Lung (tissue), 12 donors: ENCODE results near the gene BEST2. TPM values are rescaled to one million over a fixed set of nuclear protein-coding genes. Genes with fewer than 3 reads are reported as not detected.
A peak's percentile ranks its signal among the peaks of the same experiment; 100 is the strongest.

Experiments
- ATAC-seq: fragments of 200-7000 bp; cut with Tn5 transposase; one replicate; pipeline ENCODE4 v1.9.1; 2020; ENCODE audit warnings: moderate number of reproducible peaks; ENCODE audit not compliant: insufficient read depth, low FRiP score
- DNase-seq, 3 donors: peaks; one replicate each; pipeline ENCODE4 v3.0.0-alpha.2; 2013 to 2017
- H3K27ac ChIP-seq, 2 donors: one replicate each; pipeline ENCODE4 v1.5.1; 2013; ENCODE audit warnings: mild to moderate bottlenecking in 2 of 2, moderate library complexity in 2 of 2, control low read depth in 1 of 2, inconsistent platforms in 1 of 2, low read depth in 1 of 2, low read length in 1 of 2
- H3K27me3 ChIP-seq, 3 donors: one replicate each; pipeline ENCODE4 v1.5.1; 2013; ENCODE audit warnings: low read length in 2 of 3; ENCODE audit not compliant: control insufficient read depth in 3 of 3, insufficient read depth in 3 of 3
- H3K36me3 ChIP-seq, 4 donors: one replicate each; pipeline ENCODE4 v1.5.1; 2013; ENCODE audit warnings: low read length in 4 of 4, mild to moderate bottlenecking in 1 of 4, moderate library complexity in 1 of 4; ENCODE audit not compliant: control insufficient read depth in 4 of 4, insufficient read depth in 4 of 4
- H3K4me1 ChIP-seq, 5 donors: one replicate each; pipeline ENCODE4 v1.5.1; 2013; ENCODE audit warnings: low read length in 5 of 5, mild to moderate bottlenecking in 2 of 5, moderate library complexity in 1 of 5; ENCODE audit not compliant: control insufficient read depth in 5 of 5, insufficient read depth in 5 of 5
- H3K4me3 ChIP-seq: one replicate; pipeline ENCODE4 v1.5.1; 2013; ENCODE audit warnings: mild to moderate bottlenecking, control low read depth, moderate library complexity
- H3K9ac ChIP-seq, 2 donors: one replicate each; pipeline ENCODE4 v1.5.1; 2013; ENCODE audit warnings: low read length in 2 of 2, control low read depth in 1 of 2; ENCODE audit not compliant: insufficient read depth in 1 of 2
- H3K9me3 ChIP-seq, 4 donors: one replicate each; pipeline ENCODE4 v1.5.1; 2013; ENCODE audit warnings: low read length in 3 of 4, mild to moderate bottlenecking in 1 of 4, moderate library complexity in 1 of 4; ENCODE audit not compliant: control insufficient read depth in 4 of 4, insufficient read depth in 3 of 4
- WGBS, 2 donors: extraction: QIAGEN DNeasy Blood & Tissue Kit; methylation state at CpG; one replicate each; pipeline ENCODE4 v1.1.7; 2013; 5-methylcytosine and 5-hydroxymethylcytosine counted together
- polyA plus RNA-seq, 2 donors: library from polyadenylated mRNA; stranded (reverse); fragments of 200-250 nt; gene quantifications; one replicate each; pipeline ENCODE4 v1.2.1, GENCODE V29; 2013
- total RNA-seq, 2 donors: library from RNA; depleted of rRNA in 1 of 2; stranded (reverse); fragments of >200 nt in 1 of 2; gene quantifications; one replicate each; pipeline ENCODE4 v1.2.1, GENCODE V29; 2014 to 2021
- TF ChIP-seq, protein P1 (sequence below): IDR thresholded peaks from 2 replicates; pipeline ENCODE4 v1.5.1; 2012; ENCODE audit warnings: mild to moderate bottlenecking; ENCODE audit errors: control extremely low read depth, extremely low read depth
- donor health status: control.
- donor health status: control.
- donor health status: Bipolar disorder and iron deficiency.
- donor health status: healthy.
- donor health status: DM: yes; HTN: yes; CAD: no.

Gene BEST2
- total and polyA plus RNA-seq, 4 donors = 0.02 TPM; not detected in 3

DNA sequence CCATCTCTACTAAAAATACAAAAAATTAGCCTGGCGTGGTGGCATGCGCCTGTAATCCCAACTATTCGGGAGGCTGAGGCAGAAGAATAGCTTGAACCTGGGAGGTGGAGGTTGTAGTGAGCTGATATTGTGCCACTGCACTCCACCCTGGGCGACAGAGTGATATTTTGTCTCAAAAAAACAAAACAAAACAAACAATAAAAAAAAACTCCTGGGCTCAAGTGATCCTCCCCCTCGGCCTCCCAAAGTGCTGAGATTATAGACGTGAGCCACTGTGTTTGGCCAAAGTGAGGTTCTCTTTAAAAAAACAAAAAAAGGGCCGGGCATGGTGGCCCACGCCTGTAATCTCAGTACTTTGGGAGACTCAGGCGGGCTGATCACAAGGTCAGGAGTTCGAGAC is 35.9 kb downstream of the BEST2 start:
- Histone ChIP-seq H3K36me3 (no peaks in the 10 kb centered on the region), H3K9me3 (no peaks in the 10 kb centered on the region), H3K4me1 (peaks cover 0 to 83% (median 40%) of the 10 kb centered on the region in 5 donors), H3K27me3 (no peaks in the 10 kb centered on the region), H3K4me3 (no peak overlapping the region), H3K27ac (peak overlapping the region in 1 of 2 donors; percentile 87), H3K9ac (no peak overlapping the region)
- DNase-seq (no peak), ATAC-seq (no peak)
- WGBS, 2 donors = 73 to 80% methylated on average over 10 of the region's 10 CpGs
- TF ChIP-seq, protein P1, sequence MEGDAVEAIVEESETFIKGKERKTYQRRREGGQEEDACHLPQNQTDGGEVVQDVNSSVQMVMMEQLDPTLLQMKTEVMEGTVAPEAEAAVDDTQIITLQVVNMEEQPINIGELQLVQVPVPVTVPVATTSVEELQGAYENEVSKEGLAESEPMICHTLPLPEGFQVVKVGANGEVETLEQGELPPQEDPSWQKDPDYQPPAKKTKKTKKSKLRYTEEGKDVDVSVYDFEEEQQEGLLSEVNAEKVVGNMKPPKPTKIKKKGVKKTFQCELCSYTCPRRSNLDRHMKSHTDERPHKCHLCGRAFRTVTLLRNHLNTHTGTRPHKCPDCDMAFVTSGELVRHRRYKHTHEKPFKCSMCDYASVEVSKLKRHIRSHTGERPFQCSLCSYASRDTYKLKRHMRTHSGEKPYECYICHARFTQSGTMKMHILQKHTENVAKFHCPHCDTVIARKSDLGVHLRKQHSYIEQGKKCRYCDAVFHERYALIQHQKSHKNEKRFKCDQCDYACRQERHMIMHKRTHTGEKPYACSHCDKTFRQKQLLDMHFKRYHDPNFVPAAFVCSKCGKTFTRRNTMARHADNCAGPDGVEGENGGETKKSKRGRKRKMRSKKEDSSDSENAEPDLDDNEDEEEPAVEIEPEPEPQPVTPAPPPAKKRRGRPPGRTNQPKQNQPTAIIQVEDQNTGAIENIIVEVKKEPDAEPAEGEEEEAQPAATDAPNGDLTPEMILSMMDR = no peak

DNA sequence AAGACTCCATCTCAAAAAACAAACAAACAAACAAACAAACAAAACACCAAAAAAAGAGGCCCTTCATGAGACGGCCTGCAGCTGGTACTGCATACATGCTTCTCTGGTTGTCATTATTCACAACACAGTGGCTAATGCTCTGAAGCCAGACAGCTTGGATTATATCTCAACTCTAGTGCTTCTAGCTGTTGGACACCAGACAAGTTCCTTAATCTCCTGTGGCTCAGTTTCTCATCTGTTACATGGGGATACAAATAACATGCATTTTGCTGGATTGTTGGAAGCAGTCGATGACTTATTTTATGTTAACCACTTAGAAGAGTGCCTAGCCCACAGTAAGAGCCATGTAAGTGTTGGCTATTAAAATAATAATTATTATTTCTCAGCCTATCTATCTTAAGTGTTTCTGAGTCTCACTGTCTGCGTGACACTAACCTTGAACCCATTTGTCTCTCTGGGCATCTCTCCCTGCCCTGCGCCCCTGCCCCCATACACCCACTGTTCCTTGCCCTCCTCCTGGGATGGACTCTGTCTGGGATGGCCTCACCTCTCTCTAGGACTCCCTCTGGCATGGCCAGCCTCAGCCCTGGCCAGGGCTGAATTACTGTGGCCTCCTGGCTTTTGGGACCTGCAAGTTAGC is 36.6 kb downstream of the BEST2 start:
- Histone ChIP-seq H3K9me3 (no peaks in the 10 kb centered on the region), H3K27me3 (no peaks in the 10 kb centered on the region), H3K27ac (peak overlapping the region; percentile 98 to 100), H3K4me3 (no peak overlapping the region), H3K36me3 (no peaks in the 10 kb centered on the region), H3K9ac (peak overlapping the region in 1 of 2 donors; percentile 34), H3K4me1 (peaks cover 0 to 82% (median 40%) of the 10 kb centered on the region in 5 donors)
- WGBS, 2 donors = 46 to 70% methylated on average over 4 of the region's 4 CpGs
- TF ChIP-seq, protein P1 = no peak
- no peak for ATAC-seq
- DNase-seq = peak; percentile 41 to 90 (median 82)

DNA sequence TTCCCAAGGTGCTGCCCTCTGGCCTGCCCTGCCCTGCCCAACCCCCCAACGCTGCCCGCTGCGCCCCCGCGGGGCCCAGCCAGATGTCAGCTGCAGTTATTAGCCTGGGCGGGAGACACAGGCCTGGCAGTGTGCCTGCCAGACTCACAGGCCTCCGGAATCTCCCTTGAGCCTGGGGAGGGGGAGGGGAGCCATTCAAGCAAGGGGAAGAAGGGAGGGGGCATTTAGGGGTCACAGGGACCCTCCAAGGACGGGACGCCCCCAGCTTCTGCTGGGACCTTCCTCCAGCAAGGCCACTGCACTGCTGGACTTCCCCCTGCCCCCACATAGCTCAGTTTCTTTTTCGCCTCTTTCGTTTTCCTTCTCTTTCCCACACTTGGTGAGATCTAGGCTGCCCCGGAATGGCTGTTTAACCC is 37.1 kb downstream of the BEST2 start:
- H3K27ac ChIP-seq = peak overlapping the region; percentile 98 to 100
- H3K27me3 ChIP-seq = no peaks in the 10 kb centered on the region
- peaks cover 0 to 79% (median 40%) of the 10 kb centered on the region in 5 donors for H3K4me1 ChIP-seq
- H3K36me3 ChIP-seq = no peaks in the 10 kb centered on the region
- WGBS, 2 donors = 0 to 1% methylated on average over 12 of the region's 12 CpGs
- no peaks in the 10 kb centered on the region for H3K9me3 ChIP-seq
- DNase-seq (peak; percentile 88 to 94 (median 91)), ATAC-seq (no peak)
- TF ChIP-seq, protein P1 = no peak
- H3K9ac ChIP-seq = peak overlapping the region in 1 of 2 donors; percentile 67
- H3K4me3 ChIP-seq = no peak overlapping the region
